MCF 10A (cell line): ENCODE measurements around the gene SCN1A. TPM values are rescaled to one million over a fixed set of nuclear protein-coding genes. Genes with fewer than 3 reads are reported as not detected.

ENCODE experiments used
- BruUV-seq: library from RNA; stranded (reverse); fragments of 400-500 nt; replicated peaks from 2 replicates; lab custom pipeline; 2021; lab: Mats Ljungman, UMichigan
- CTCF ChIA-PET: fragments of 300-600 bp; sonication (Branson Sonifier 250); formaldehyde crosslinking; extraction: SDS; loops from one replicate; lab custom pipeline; 2021; ENCODE audit warnings: antibody characterized with exemption, inconsistent platforms; lab: Yijun Ruan, JAX
- POLR2A ChIA-PET: fragments of 300-600, 350-650 bp; sonication (Branson Sonifier 250); formaldehyde crosslinking; extraction: SDS; loops from one replicate; lab custom pipeline; 2020; ENCODE audit warnings: antibody characterized with exemption, inconsistent platforms; lab: Yijun Ruan, JAX
- DNase-seq: peaks from one replicate; pipeline ENCODE4 v3.0.0-alpha.2; 2018; ENCODE audit not compliant: unreplicated experiment
- H3K27ac Mint-ChIP-seq: one replicate; pipeline ENCODE4 v1.8.0; 2022; ENCODE audit warnings: mild to moderate bottlenecking, low read depth, mixed read lengths; ENCODE audit not compliant: unreplicated experiment
- H3K27me3 Mint-ChIP-seq: one replicate; pipeline ENCODE4 v1.8.0; 2022; ENCODE audit warnings: mixed read lengths; ENCODE audit not compliant: insufficient read depth, unreplicated experiment
- H3K36me3 Mint-ChIP-seq: one replicate; pipeline ENCODE4 v1.8.0; 2022; ENCODE audit warnings: mild to moderate bottlenecking, moderate library complexity, mixed read lengths; ENCODE audit not compliant: insufficient read depth, unreplicated experiment
- H3K4me1 Mint-ChIP-seq: one replicate; pipeline ENCODE4 v1.8.0; 2022; ENCODE audit warnings: mixed read lengths; ENCODE audit not compliant: insufficient read depth, unreplicated experiment
- H3K4me3 Mint-ChIP-seq: one replicate; pipeline ENCODE4 v1.8.0; 2022; ENCODE audit warnings: mild to moderate bottlenecking, moderate library complexity, mixed read lengths; ENCODE audit not compliant: unreplicated experiment
- H3K9me3 Mint-ChIP-seq: one replicate; pipeline ENCODE4 v1.8.0; 2022; ENCODE audit warnings: mixed read lengths; ENCODE audit not compliant: unreplicated experiment
- CTCF ChIP-seq: fragments of 200-600 bp; IDR thresholded peaks from one replicate; pipeline ENCODE4 v1.8.0; 2022; ENCODE audit warnings: antibody characterized with exemption, mild to moderate bottlenecking; ENCODE audit not compliant: unreplicated experiment
- intact Hi-C: fragments of 100-400 bp; cut with micrococcal nuclease; formaldehyde crosslinking; loops from 2 replicates; pipeline ENCODE4 v1.14.1; 2022
- total RNA-seq: library from RNA; stranded (reverse); gene quantifications from 2 replicates; pipeline ENCODE4 v1.2.3, GENCODE V29; 2022

The SCN1A gene
- total RNA-seq, 1 experiment from 2014 or later = not detected

GRCh38 chr2:165970663-165971062, 157.2 kb downstream of the SCN1A start:
- CTCF ChIA-PET = interaction anchor here (0.5 to 1.3 kb wide), 4 partner anchors 87 to 1854 kb away, joined by 3 to 8 read pairs (median 4); partner anchors contain the start of gene SCN1A
- Mint-ChIP-seq H3K4me3 (no peak overlapping the region), H3K9me3 (no peaks in the 10 kb centered on the region), H3K4me1 (no peaks in the 10 kb centered on the region), H3K27me3 (peaks cover 47% of the 10 kb centered on the region), H3K27ac (no peak overlapping the region), H3K36me3 (no peaks in the 10 kb centered on the region)
- POLR2A ChIA-PET = no interaction called here
- BruUV-seq = no TSS peak
- no peak for DNase-seq
- TF ChIP-seq CTCF = no peak
- intact Hi-C loops = no loop called here

GRCh38 chr2:165969227-165969626, 158.6 kb downstream of the SCN1A start:
- BruUV-seq = no TSS peak
- POLR2A ChIA-PET = no interaction called here
- DNase-seq = no peak
- H3K9me3 Mint-ChIP-seq = no peaks in the 10 kb centered on the region
- CTCF ChIA-PET = no interaction called here
- no peak for TF ChIP-seq CTCF
- no peaks in the 10 kb centered on the region for H3K4me1 Mint-ChIP-seq
- no peak overlapping the region for H3K27ac Mint-ChIP-seq
- H3K36me3 Mint-ChIP-seq = no peaks in the 10 kb centered on the region
- intact Hi-C loops = no loop called here
- H3K4me3 Mint-ChIP-seq = no peak overlapping the region
- peaks cover 35% of the 10 kb centered on the region for H3K27me3 Mint-ChIP-seq

- Mint-ChIP-seq H3K4me1 (no peaks in the 10 kb centered on the region), H3K27ac (no peak overlapping the region), H3K9me3 (no peaks in the 10 kb centered on the region), H3K36me3 (no peaks in the 10 kb centered on the region), H3K4me3 (no peak overlapping the region), H3K27me3 (peaks cover 20% of the 10 kb centered on the region)
- CTCF ChIA-PET = no interaction called here
- intact Hi-C loops = no loop called here
- no peak for TF ChIP-seq CTCF
- POLR2A ChIA-PET = no interaction called here
- no TSS peak for BruUV-seq
- DNase-seq = no peak
Observed at GRCh38 chr2:165967746-165968145, 160.1 kb downstream of the SCN1A start.

- no peak overlapping the region for H3K27ac Mint-ChIP-seq
- H3K27me3 Mint-ChIP-seq = no peaks in the 10 kb centered on the region
- ChIA-PET CTCF (no interaction called here), POLR2A (no interaction called here)
- H3K36me3 Mint-ChIP-seq = no peaks in the 10 kb centered on the region
- no TSS peak for BruUV-seq
- H3K4me3 Mint-ChIP-seq = no peak overlapping the region
- no peak for TF ChIP-seq CTCF
- DNase-seq = no peak
- intact Hi-C loops = no loop called here
- no peaks in the 10 kb centered on the region for H3K9me3 Mint-ChIP-seq
- H3K4me1 Mint-ChIP-seq = no peaks in the 10 kb centered on the region
Observed at GRCh38 chr2:165961818-165962217, 166.0 kb downstream of the SCN1A start.
